ENCODE results near the gene TLR9.
"Not testable (repeated sequence)": the region's sequence is repeated elsewhere in the genome, so short reads cannot be mapped to it uniquely, and the experiment has no call there.

The TLR9 gene

DNA sequence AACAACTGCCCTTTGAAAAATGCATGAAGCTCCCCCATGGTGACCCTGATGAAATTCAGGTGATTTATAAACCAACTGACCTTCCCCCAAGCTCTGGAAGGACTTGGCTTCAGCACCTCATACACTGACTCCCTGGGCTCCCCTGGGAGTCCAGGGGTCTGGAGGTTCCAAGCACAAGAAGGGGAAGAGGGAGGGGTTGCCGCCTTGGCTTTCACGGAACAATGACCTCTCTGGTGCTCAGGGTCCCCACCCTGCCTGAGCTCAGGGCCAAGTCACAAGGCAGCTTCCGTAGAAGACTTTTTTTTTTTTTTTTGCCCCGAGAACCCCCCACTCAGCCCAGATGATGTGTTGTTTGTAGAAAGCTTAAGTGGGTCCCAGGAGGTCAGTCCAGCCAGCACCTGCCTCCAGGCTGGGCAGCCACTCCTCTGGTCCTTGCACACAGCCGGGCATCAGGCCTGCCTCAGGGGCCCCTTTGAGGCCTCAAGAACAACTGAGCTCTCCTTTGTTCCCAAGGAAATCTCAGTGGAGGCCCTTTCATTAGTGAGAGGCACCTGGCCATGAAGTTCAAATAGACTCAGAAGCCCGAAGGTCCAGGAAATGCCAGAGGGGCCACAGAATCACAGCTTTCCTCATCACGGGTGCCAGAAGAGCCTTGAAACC is 41.5 kb downstream of the TLR9 start:
- H3K4me1 ChIP-seq (ENCODE audit: control extremely low read depth in 1 of 4, control insufficient read depth in 4 of 4, insufficient read depth in 4 of 4, low read length in 3 of 4), result peaks cover 5 to 34% (median 9%) of the 10 kb centered on the region in 4 experiments
- CTCF ChIA-PET, result interaction anchor here (0.9 to 1.6 kb wide), 4 partner anchors 9 to 37 kb away, joined by 3 to 5 read pairs (median 3); no protein-coding TSS in a partner anchor
- no peaks in the 10 kb centered on the region for H3K9me3 ChIP-seq (ENCODE audit: control extremely low read depth in 1 of 5, control insufficient read depth in 4 of 5, insufficient read depth in 2 of 5, low read depth in 1 of 5, low read length in 4 of 5)
- no peak for DNase-seq
- no peaks in the 10 kb centered on the region for H3K27me3 ChIP-seq (replicated peaks in 2 of 5; ENCODE audit: control insufficient read depth in 4 of 5, insufficient read depth in 5 of 5, low read length in 4 of 5)
- no peak overlapping the region for H3K27ac ChIP-seq (ENCODE audit: insufficient read depth in 1 of 2, low read depth in 1 of 2, low read length in 2 of 2, poor library complexity in 1 of 2, severe bottlenecking in 2 of 2)
- WGBS (ENCODE audit: insufficient coverage), result 100% methylated on average over 4 of the region's 7 CpGs
- no peaks in the 10 kb centered on the region for H3K36me3 ChIP-seq (ENCODE audit: control insufficient read depth in 4 of 4, insufficient read depth in 4 of 4, low read length in 3 of 4)
- no peak overlapping the region for H3K4me3 ChIP-seq (ENCODE audit: control insufficient read depth in 1 of 7, extremely low read depth in 1 of 7, insufficient read depth in 4 of 7, low read depth in 2 of 7, low read length in 6 of 7)
- POLR2A ChIA-PET, result interaction anchor here (0.7 kb wide), 1 partner anchor 104 kb away, joined by 6 read pairs; the partner anchor contains the start of gene GLYCTK

DNA sequence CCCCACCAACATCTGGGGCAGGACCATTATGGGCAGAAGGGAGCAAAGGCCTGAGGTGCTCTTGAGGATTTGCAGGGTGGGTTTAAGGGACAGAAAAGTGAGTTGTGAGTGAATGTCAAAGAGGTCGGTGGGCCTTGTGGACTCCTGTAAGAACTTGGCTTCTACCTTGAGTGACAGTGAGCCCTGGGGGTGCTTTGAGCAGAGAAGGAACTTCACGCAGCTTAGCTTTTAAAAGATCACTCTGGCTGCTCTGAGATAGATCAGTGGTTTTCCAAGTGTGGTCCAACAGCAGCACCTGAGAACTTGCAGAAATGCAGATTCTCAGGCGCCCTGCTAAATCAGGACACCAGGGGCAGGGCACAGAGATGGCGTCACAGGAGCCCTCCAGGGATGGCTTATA is 42.8 kb downstream of the TLR9 start:
- no peaks in the 10 kb centered on the region for H3K27me3 ChIP-seq (replicated peaks in 2 of 5; ENCODE audit: control insufficient read depth in 4 of 5, insufficient read depth in 5 of 5, low read length in 4 of 5)
- H3K9me3 ChIP-seq (ENCODE audit: control extremely low read depth in 1 of 5, control insufficient read depth in 4 of 5, insufficient read depth in 2 of 5, low read depth in 1 of 5, low read length in 4 of 5), result no peaks in the 10 kb centered on the region
- H3K4me1 ChIP-seq (ENCODE audit: control extremely low read depth in 1 of 4, control insufficient read depth in 4 of 4, insufficient read depth in 4 of 4, low read length in 3 of 4), result peaks cover 0 to 28% (median under 1%) of the 10 kb centered on the region in 4 experiments
- no peak for DNase-seq
- H3K4me3 ChIP-seq (ENCODE audit: control insufficient read depth in 1 of 7, extremely low read depth in 1 of 7, insufficient read depth in 4 of 7, low read depth in 2 of 7, low read length in 6 of 7), result no peak overlapping the region
- ChIA-PET POLR2A (no interaction called here), CTCF (interaction anchor here (0.9 to 1.8 kb wide), 6 partner anchors 10 to 63 kb away, joined by 3 to 7 read pairs (median 4); no protein-coding TSS in a partner anchor)
- WGBS (ENCODE audit: insufficient coverage), result 92% methylated on average over 3 of the region's 4 CpGs
- no peaks in the 10 kb centered on the region for H3K36me3 ChIP-seq (ENCODE audit: control insufficient read depth in 4 of 4, insufficient read depth in 4 of 4, low read length in 3 of 4)
- no peak overlapping the region for H3K27ac ChIP-seq (ENCODE audit: insufficient read depth in 1 of 2, low read depth in 1 of 2, low read length in 2 of 2, poor library complexity in 1 of 2, severe bottlenecking in 2 of 2)

DNA sequence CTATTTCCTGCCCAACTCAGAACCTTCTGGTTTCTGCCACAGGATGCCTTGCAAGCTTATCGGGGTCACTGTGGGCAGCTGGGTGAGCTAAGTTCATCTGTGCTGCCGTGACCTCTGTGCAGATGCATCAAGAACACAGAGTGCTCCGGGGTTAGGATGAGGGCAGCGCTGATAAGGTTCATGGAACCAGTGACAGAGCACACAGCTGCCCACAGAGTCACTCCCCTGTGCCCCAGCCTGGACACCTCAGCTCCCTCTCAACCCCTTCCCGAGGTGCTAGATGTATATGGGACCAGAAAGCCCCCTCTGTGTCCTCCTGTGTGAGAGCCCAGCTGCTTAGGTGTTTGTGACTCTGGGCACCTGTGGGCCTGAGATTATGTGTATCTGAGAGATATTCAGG is 43.2 kb downstream of the TLR9 start:
- no peaks in the 10 kb centered on the region for H3K27me3 ChIP-seq (replicated peaks in 2 of 5; ENCODE audit: control insufficient read depth in 4 of 5, insufficient read depth in 5 of 5, low read length in 4 of 5)
- POLR2A ChIA-PET, result no interaction called here
- CTCF ChIA-PET, result interaction anchor here (0.9 to 1.8 kb wide), 8 partner anchors 10 to 62 kb away, joined by 3 to 7 read pairs (median 4); partner anchors contain the start of gene TLR9

DNA sequence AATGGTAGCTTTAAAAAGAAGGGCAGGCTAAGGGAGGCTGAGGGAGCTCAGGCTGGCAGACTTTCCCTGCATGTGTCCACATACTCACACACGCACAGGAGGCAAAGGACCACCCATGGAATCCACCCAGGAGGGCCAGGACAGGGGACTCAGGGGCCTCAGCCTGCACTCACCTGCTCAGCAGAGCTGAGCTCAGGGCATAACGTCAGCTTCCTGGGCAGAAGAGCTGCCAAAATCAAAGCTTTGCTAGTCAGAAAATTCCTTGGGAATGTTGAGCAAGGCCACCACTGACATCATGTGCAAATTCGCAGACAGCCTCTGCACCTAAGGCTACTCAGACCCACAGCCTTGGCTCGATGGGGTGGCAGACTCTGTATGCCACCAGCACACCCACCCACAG is 43.9 kb downstream of the TLR9 start:
- ChIA-PET CTCF (interaction anchor here (0.9 to 1.8 kb wide), 4 partner anchors 9 to 43 kb away, joined by 3 to 7 read pairs (median 5); partner anchors contain the start of gene TLR9), POLR2A (no interaction called here)
- Histone ChIP-seq H3K4me3 (ENCODE audit: control insufficient read depth in 1 of 7, extremely low read depth in 1 of 7, insufficient read depth in 4 of 7, low read depth in 2 of 7, low read length in 6 of 7) (no peak overlapping the region), H3K27ac (ENCODE audit: insufficient read depth in 1 of 2, low read depth in 1 of 2, low read length in 2 of 2, poor library complexity in 1 of 2, severe bottlenecking in 2 of 2) (no peak overlapping the region), H3K27me3 (replicated peaks in 2 of 5; ENCODE audit: control insufficient read depth in 4 of 5, insufficient read depth in 5 of 5, low read length in 4 of 5) (no peaks in the 10 kb centered on the region), H3K9me3 (ENCODE audit: control extremely low read depth in 1 of 5, control insufficient read depth in 4 of 5, insufficient read depth in 2 of 5, low read depth in 1 of 5, low read length in 4 of 5) (no peaks in the 10 kb centered on the region), H3K4me1 (ENCODE audit: control extremely low read depth in 1 of 4, control insufficient read depth in 4 of 4, insufficient read depth in 4 of 4, low read length in 3 of 4) (peaks cover 0 to 31% (median under 1%) of the 10 kb centered on the region in 4 experiments), H3K36me3 (ENCODE audit: control insufficient read depth in 4 of 4, insufficient read depth in 4 of 4, low read length in 3 of 4) (no peaks in the 10 kb centered on the region)
- WGBS (ENCODE audit: insufficient coverage), result 100% methylated on average over 3 of the region's 4 CpGs
- no peak for DNase-seq

More for the DNA sequence above, 43.2 kb downstream of the TLR9 start:
- Histone ChIP-seq H3K4me1 (ENCODE audit: control extremely low read depth in 1 of 4, control insufficient read depth in 4 of 4, insufficient read depth in 4 of 4, low read length in 3 of 4) (peaks cover 0 to 32% (median under 1%) of the 10 kb centered on the region in 4 experiments), H3K9me3 (ENCODE audit: control extremely low read depth in 1 of 5, control insufficient read depth in 4 of 5, insufficient read depth in 2 of 5, low read depth in 1 of 5, low read length in 4 of 5) (no peaks in the 10 kb centered on the region), H3K36me3 (ENCODE audit: control insufficient read depth in 4 of 4, insufficient read depth in 4 of 4, low read length in 3 of 4) (no peaks in the 10 kb centered on the region), H3K4me3 (ENCODE audit: control insufficient read depth in 1 of 7, extremely low read depth in 1 of 7, insufficient read depth in 4 of 7, low read depth in 2 of 7, low read length in 6 of 7) (no peak overlapping the region), H3K27ac (ENCODE audit: insufficient read depth in 1 of 2, low read depth in 1 of 2, low read length in 2 of 2, poor library complexity in 1 of 2, severe bottlenecking in 2 of 2) (no peak overlapping the region)
- DNase-seq, result no peak
- 95% methylated on average over 4 of the region's 5 CpGs for WGBS (ENCODE audit: insufficient coverage)

DNA sequence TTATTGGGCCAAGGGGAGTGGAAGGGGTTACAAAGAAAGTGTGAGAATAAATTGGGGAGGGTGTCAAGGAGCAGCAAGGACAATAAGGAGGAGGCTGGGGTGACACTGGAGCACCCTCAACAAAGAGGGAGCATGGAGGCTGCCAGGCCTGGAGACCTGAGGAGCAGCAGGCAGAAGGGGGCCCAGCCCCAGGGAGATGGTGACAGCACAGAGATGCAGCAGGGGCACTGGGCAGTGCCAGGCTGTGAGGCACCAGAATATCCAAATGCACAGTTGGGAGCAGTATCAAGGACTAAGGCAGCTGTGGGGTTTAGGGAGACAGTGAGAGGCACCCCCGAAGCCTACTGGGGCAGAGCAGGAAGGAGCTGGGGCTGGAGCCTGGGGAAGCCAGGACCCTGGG is 46.9 kb downstream of the TLR9 start:
- H3K4me1 ChIP-seq (ENCODE audit: control extremely low read depth in 1 of 4, control insufficient read depth in 4 of 4, insufficient read depth in 4 of 4, low read length in 3 of 4), result peaks cover 0 to 17% (median 0%) of the 10 kb centered on the region in 4 experiments
- WGBS (ENCODE audit: insufficient coverage), result 89% methylated on average over 1 of the region's 1 CpG
- CTCF ChIA-PET, result interaction anchor here (1.5 kb wide), 1 partner anchor 9 kb away, joined by 3 read pairs; no protein-coding TSS in a partner anchor

DNA sequence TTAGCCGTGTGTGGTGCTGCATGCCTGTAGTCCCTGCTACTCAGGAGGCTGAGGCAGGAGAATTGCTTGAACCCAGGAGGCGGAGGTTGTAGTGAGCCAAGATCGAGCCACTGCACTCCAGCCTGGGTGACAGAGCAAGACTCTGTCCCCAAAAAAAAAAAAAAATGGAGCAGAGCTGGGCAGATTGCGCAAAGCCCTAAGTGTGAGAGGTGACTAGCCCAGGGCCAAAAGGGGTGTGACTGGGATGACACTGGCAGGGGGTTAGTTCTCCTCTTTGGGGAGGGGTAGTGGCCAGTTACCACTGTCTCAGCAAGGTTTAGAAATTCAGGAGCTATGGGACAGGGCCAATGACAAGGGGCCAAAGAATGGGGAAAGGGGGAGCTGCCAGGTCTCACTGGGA is 47.3 kb downstream of the TLR9 start:
- H3K4me3 ChIP-seq (ENCODE audit: control insufficient read depth in 1 of 7, extremely low read depth in 1 of 7, insufficient read depth in 4 of 7, low read depth in 2 of 7, low read length in 6 of 7); H3K36me3 ChIP-seq (ENCODE audit: control insufficient read depth in 4 of 4, insufficient read depth in 4 of 4, low read length in 3 of 4); H3K9me3 ChIP-seq (ENCODE audit: control extremely low read depth in 1 of 5, control insufficient read depth in 4 of 5, insufficient read depth in 2 of 5, low read depth in 1 of 5, low read length in 4 of 5); H3K27me3 ChIP-seq (replicated peaks in 2 of 5; ENCODE audit: control insufficient read depth in 4 of 5, insufficient read depth in 5 of 5, low read length in 4 of 5); H3K27ac ChIP-seq (ENCODE audit: insufficient read depth in 1 of 2, low read depth in 1 of 2, low read length in 2 of 2, poor library complexity in 1 of 2, severe bottlenecking in 2 of 2); DNase-seq; POLR2A ChIA-PET: not testable (repeated sequence)
- WGBS (ENCODE audit: insufficient coverage), result 88% methylated on average over 2 of the region's 4 CpGs
- H3K4me1 ChIP-seq (ENCODE audit: control extremely low read depth in 1 of 4, control insufficient read depth in 4 of 4, insufficient read depth in 4 of 4, low read length in 3 of 4), result peaks cover 0 to 16% (median 0%) of the 10 kb centered on the region in 4 experiments
- CTCF ChIA-PET, result interaction anchor here (1.5 kb wide), 1 partner anchor 10 kb away, joined by 3 read pairs; no protein-coding TSS in a partner anchor

More for the DNA sequence above, 46.9 kb downstream of the TLR9 start:
- Histone ChIP-seq H3K27me3 (replicated peaks in 2 of 5; ENCODE audit: control insufficient read depth in 4 of 5, insufficient read depth in 5 of 5, low read length in 4 of 5) (no peaks in the 10 kb centered on the region), H3K4me3 (ENCODE audit: control insufficient read depth in 1 of 7, extremely low read depth in 1 of 7, insufficient read depth in 4 of 7, low read depth in 2 of 7, low read length in 6 of 7) (no peak overlapping the region), H3K36me3 (ENCODE audit: control insufficient read depth in 4 of 4, insufficient read depth in 4 of 4, low read length in 3 of 4) (no peaks in the 10 kb centered on the region), H3K27ac (ENCODE audit: insufficient read depth in 1 of 2, low read depth in 1 of 2, low read length in 2 of 2, poor library complexity in 1 of 2, severe bottlenecking in 2 of 2) (no peak overlapping the region), H3K9me3 (ENCODE audit: control extremely low read depth in 1 of 5, control insufficient read depth in 4 of 5, insufficient read depth in 2 of 5, low read depth in 1 of 5, low read length in 4 of 5) (no peaks in the 10 kb centered on the region)
- POLR2A ChIA-PET, result no interaction called here
- DNase-seq, result no peak

DNA sequence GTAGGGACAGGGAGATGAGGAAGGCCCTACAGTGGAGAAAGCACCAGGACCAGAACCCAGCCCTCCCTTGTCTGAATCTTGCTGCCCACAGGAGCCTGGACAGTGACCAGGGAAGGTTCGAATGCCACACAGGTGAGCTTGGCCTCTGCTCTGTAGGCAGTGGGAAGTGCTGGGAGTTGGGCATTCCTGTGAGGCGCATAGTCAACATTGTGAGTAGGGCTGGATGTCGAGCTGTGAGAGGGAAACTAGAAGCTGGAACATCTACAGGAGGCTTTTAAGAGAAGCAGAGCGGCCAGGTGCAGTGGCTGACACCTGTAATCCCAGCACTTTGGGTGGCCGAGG is 47.8 kb downstream of the TLR9 start:
- no peaks in the 10 kb centered on the region for H3K9me3 ChIP-seq (ENCODE audit: control extremely low read depth in 1 of 5, control insufficient read depth in 4 of 5, insufficient read depth in 2 of 5, low read depth in 1 of 5, low read length in 4 of 5)
- no peaks in the 10 kb centered on the region for H3K27me3 ChIP-seq (replicated peaks in 2 of 5; ENCODE audit: control insufficient read depth in 4 of 5, insufficient read depth in 5 of 5, low read length in 4 of 5)
- DNase-seq, result no peak
- CTCF ChIA-PET, result interaction anchor here (1.0 kb wide), 1 partner anchor 8 kb away, joined by 4 read pairs; no protein-coding TSS in a partner anchor
- no peak overlapping the region for H3K4me3 ChIP-seq (ENCODE audit: control insufficient read depth in 1 of 7, extremely low read depth in 1 of 7, insufficient read depth in 4 of 7, low read depth in 2 of 7, low read length in 6 of 7)
- H3K36me3 ChIP-seq (ENCODE audit: control insufficient read depth in 4 of 4, insufficient read depth in 4 of 4, low read length in 3 of 4), result no peaks in the 10 kb centered on the region
- H3K27ac ChIP-seq (ENCODE audit: insufficient read depth in 1 of 2, low read depth in 1 of 2, low read length in 2 of 2, poor library complexity in 1 of 2, severe bottlenecking in 2 of 2), result no peak overlapping the region
- H3K4me1 ChIP-seq (ENCODE audit: control extremely low read depth in 1 of 4, control insufficient read depth in 4 of 4, insufficient read depth in 4 of 4, low read length in 3 of 4), result peaks cover 0 to 12% (median 0%) of the 10 kb centered on the region in 4 experiments
- WGBS (ENCODE audit: insufficient coverage), result 93% methylated on average over 4 of the region's 5 CpGs
- POLR2A ChIA-PET, result no interaction called here

Data from common myeloid progenitor, CD34-positive (primary cell).